CD4-positive, alpha-beta T cell treated with Interleukin-21 for 1 hour (primary cell): ENCODE measurements around the gene FNIP1.
"Not testable (repeated sequence)": the region's sequence is repeated elsewhere in the genome, so short reads cannot be mapped to it uniquely, and the experiment has no call there.

ENCODE experiments used
- DNase-seq: peaks from one replicate; pipeline ENCODE4 v3.0.0-alpha.2; 2020

FNIP1 gene

DNA sequence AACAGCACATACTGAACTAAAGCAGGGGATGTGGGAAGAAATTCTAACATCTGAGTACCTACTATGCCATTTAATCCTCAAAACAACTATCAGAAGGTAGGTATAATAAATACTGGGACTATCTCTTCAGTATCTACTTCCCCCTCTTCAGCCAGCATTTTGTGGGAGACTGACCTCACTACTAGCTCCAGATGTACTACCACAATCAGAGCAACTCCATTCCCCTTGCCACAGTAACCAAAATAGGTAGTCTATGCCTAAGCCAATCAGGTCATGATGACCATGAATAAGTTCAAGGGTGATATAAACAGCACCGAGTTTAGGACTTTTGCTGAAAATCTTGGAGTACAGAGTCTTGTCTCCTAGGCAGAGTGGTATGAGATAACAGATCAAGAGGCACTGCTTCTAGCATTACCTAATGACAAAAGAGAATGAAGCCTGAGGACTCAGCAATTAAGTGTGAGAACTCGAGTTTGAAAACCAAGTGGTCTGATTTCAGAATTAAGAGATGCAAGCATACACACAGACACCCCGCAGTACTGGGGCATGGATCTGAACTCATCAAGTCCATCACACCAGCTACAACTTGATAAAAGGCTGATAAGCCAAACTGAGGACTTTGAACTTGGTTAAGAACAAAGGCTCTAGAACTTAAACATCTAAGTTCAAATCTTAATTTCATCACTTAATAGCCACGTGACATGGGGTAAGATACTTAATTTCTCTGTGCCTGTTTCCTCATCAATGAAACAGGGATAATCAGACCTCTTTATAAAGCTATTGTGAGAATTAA lies 9.7 kb downstream of the FNIP1 start:
- no peak for DNase-seq

DNA sequence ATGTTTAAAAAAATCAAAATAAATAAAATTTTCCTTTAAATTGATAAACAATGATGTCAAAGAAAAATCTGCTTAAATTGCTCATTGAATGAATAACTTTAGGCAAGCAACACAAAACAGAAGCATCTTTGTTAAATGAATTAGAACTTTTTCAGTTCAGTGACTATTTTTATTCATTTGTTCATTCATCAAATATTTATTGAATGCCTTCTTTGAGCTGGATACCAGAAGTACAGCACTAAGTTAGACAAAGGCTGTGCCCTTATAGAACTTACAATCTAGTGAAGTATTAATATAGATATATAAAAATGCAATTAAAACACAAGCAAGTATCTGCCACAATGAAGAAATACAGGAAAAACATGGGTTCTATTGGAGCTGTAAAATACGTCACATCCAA lies 10.8 kb downstream of the FNIP1 start:
- DNase-seq, result no peak

DNA sequence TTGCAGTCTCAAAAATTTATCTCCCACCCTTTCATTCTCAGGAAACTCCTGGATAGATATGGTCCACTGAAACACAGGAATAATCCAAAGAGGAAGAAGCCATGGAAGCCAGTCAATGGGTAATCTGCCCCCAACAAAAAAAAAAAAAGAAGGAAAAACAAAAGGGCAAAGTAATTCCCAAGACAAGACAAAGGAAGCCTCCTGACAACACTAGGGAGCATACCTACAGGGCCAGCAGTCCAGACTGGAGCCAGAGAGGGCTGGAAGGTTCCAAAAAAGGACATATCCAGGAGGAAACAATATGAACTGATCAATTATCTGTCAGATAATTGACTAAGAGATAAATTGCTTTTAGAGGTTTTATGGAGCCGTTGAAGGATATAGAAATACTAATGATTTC lies 12.9 kb downstream of the FNIP1 start:
- no peak for DNase-seq

DNA sequence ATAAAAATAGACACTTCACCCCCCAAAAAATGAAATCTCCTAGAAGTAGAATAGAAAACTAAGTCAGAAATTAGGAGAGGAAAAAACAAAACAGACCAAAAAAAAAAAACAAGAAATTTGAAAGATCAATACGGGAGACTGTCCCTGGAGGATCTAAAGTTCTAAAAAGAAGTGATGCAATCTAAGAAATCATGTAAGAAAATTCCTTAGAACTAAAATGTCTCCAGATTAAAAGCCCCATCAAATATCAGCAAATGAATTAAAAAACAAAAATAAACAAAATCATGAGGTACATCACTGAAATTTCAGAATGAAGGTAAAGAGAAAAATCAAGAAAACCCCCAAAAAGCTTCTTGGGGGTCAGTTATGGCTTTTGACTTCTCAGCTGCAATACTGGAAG lies 13.5 kb downstream of the FNIP1 start:
- no peak for DNase-seq

DNA sequence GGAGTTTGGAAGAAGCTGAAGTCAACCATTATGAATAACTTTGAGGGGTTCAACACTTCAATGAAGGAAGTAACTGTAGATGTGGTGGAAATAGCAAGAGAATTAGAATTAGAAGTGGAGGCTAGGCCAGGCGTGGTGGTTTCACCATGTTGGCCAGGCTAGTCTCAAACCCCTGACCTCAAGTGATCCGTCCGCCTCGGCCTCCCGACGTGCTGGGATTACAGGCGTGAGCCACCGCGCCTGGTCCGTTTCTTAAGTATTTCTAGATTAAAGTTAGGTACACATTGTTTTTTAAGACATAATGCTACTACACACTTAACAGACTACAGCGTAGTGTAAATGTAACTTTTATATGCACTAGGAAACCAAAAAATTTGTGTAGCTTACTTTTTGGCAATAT lies 14.1 kb downstream of the FNIP1 start:
- no peak for DNase-seq

- not testable (repeated sequence) for DNase-seq
Measured at GRCh38 chr5:131778141-131778540, 18.7 kb downstream of the FNIP1 start.

- DNase-seq, result no peak
Measured at GRCh38 chr5:131776450-131776849, 20.4 kb downstream of the FNIP1 start.

- DNase-seq, result no peak
Measured at GRCh38 chr5:131774652-131775367, 22.0 kb downstream of the FNIP1 start.

GRCh38 chr5:131773805-131774204 lies 23.0 kb downstream of the FNIP1 start:
- DNase-seq, result no peak

DNA sequence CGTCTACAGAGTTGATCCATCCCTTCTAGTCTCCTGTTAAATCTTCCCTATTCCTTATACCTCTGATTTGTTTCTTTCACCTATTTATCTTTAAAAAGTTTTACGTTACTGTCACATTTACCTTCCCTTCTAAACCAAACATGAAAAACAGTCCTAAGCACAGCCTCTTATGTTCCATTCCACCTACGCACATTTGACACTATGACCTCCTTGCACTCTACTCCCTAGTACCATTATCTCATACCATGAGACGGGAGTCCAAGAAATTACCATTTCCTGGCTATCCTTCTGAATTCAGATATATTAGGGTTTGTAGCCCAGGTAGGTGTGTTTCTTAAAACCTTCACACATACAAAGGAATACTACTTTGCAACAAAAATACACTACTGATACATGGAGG lies 25.1 kb downstream of the FNIP1 start:
- DNase-seq, result no peak

- no peak for DNase-seq
Measured at GRCh38 chr5:131769961-131770360, 26.9 kb downstream of the FNIP1 start.

DNA sequence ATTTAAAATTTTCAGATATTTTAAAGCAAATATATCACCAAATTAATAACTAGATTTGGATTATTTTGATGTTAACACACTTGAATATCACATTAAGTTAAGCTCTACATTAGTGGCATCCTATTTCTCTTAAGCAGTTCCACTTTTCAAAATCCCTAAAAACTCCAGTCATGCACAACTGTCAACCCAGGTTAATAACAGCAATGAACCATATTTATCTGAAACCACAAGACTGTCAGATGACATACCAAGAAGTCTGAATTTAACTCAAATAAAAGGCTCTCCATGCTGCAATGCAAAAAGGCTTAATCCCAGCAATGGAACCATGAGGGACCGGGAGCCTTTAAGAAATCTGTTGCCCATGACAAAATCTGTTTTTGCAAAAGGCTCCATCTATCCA lies 27.5 kb downstream of the FNIP1 start:
- DNase-seq, result no peak

DNA sequence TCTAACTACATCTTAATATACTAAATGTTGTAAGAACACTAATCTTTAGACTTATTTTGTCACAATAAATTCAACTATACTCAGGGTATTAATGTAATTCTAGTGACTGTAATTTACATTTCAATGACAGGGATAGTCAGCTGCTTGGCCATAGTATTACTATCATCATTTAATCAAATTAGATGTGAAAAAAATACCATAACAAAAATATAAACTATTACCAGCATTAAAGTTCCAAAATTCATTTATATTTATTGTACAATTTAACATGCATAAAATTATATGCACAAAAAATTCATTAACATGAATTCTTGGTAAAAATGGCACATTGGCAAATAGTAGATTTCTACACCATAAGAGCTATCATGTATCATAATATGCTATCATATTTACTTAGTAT lies 28.9 kb downstream of the FNIP1 start:
- no peak for DNase-seq

DNA sequence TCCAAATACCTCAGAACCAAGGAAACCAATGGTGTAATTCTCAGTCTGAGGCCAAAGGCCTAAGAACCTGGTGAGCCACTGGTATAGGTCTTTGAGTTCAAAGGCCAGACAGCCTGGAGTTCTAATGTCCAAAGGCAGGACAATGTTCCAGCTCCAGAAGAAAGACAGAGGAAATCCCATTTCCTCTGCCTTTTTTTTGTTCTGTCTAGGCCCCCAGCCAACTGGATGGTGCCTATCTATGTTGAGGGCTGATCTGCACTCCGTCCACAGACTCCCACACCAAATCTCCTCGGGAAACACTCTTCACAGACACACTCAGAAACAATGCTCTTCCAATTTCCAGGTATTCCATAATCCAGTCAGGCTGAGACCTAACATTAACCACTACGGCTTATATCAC lies 30.1 kb downstream of the FNIP1 start:
- no peak for DNase-seq

GRCh38 chr5:131765261-131765660 lies 31.6 kb downstream of the FNIP1 start:
- DNase-seq, result no peak

GRCh38 chr5:131763968-131764367 lies 32.8 kb downstream of the FNIP1 start:
- no peak for DNase-seq

GRCh38 chr5:131760793-131761192 lies 36.0 kb downstream of the FNIP1 start:
- no peak for DNase-seq

GRCh38 chr5:131759704-131760103 lies 37.1 kb downstream of the FNIP1 start:
- DNase-seq, result no peak

GRCh38 chr5:131758520-131758900 lies 38.3 kb downstream of the FNIP1 start:
- DNase-seq, result no peak

DNA sequence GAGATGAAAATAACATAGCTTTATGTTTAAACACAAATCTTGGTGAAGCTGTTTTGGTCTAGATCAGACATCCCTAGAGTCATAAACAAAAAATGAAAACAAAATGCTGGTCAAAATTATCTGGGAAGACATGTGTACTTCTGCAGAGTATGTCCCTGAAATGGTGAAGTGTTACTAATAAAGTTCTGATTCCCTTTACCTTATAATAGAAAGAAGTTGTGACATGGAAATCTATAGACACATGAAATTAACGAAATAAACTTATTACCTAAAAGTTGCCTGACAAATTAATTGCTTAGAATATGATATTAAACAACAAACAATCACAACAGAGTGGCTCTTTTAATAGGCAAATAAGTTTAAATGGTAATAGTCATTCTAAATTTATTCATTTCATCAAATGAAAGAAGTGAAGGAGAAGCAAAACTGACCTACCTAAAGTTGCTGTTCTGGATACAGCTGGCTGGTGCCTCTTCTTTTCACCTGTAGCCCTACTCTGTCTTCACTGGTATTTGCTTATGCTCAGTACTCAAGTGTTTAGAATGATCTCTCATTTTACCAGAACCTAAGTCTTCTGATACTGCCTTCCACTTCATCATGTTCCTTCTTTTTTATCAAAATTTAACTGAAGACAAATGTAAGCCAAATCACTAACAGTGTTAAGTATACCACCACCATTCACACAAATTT lies 38.8 kb downstream of the FNIP1 start:
- DNase-seq, result no peak

DNA sequence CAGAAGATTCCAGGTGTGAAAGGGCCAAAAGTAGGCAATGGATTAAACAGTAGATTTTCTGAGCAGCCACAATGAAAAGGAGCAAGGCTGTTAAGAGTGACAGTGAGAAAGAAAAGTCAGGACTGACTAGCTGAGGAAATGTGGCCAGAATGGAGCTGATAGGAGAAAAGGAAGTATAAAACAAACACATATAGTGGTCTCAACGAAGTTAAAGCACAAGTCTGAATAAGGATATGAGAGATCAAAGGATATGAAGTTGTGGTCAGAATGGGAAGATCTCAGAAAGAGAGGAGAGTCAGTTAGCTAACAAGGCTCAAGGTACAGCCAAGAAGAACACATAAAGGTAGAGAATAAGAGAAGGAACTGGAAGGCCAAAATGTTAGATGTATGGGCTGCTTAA lies 39.9 kb downstream of the FNIP1 start:
- DNase-seq, result no peak

DNA sequence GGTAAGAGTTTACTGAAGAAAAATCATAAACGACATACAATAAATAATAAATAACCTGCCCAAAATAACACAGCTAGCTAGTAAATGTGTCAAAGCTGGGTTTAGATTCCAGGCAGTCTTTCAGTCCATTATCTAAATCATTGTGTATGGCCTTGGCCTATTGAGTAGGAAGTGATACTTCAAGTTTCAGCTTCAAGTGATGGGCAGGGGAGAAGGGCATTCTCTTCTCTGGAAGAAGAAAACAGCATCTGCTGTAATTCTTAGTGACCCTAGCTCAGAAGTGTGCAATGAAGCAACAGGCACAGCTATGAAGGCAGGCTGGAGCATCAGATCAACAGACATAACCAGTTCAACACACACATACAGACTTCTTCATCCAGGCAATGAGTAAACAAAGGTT lies 42.5 kb downstream of the FNIP1 start:
- no peak for DNase-seq

DNA sequence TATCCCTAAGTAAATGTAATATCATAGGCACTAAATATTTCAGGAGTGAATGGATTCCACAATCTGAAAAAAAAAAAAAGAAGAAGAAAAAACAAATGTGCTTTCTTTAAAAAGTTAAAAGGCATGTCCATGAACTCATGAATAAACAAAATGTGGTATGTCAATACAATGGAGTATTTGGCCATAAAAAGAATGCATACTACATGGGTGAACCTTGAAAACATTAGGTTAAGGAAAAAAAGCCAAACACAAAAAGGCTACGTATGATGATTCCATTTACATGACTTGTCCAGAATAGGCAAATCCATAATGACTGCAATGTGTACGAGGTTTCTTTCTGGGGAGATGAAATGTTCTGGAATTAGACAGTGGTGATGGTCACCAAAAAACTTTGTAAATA lies 45.3 kb downstream of the FNIP1 start:
- no peak for DNase-seq
